T-helper 1 cell treated with Interleukin-12 subunit alpha and Interleukin-12 subunit beta and Interleukin-4 antibody, amounts not matched to agents 30 ng/mL and 1 ng/mL, for 36 hours (primary cell): ENCODE measurements around the gene ADD2. TPM values are rescaled to one million over a fixed set of nuclear protein-coding genes. Genes with fewer than 3 reads are reported as not detected.

Experiments
- intact Hi-C: fragments of 100-400 bp; cut with micrococcal nuclease; formaldehyde crosslinking; loops from one replicate; pipeline ENCODE4 v1.15.1; 2024
- total RNA-seq: library from RNA; stranded (reverse); gene quantifications from 2 replicates; pipeline ENCODE4 v1.2.3, GENCODE V29; 2022

The ADD2 gene
- total RNA-seq, 1 donor from 2014 or later: 15.0 TPM

- intact Hi-C loops: loop anchor here (1.0 to 5.0 kb wide), 3 partner anchors 130 to 481 kb away; partner anchors contain the start of gene TGFA
Measured at GRCh38 chr2:70785137-70785911, 17.3 kb upstream of the ADD2 start.

- intact Hi-C loops: no loop called here
Measured at GRCh38 chr2:70784320-70784719, 16.3 kb upstream of the ADD2 start.

GRCh38 chr2:70779911-70780545 lies 12.0 kb upstream of the ADD2 start:
- intact Hi-C loops: no loop called here

- intact Hi-C loops: no loop called here
Measured at GRCh38 chr2:70779491-70779890, 11.5 kb upstream of the ADD2 start.

- intact Hi-C loops: no loop called here
Measured at GRCh38 chr2:70778676-70779075, 10.7 kb upstream of the ADD2 start.

- intact Hi-C loops: no loop called here
Measured at GRCh38 chr2:70777450-70777849, 9.4 kb upstream of the ADD2 start.

- intact Hi-C loops: no loop called here
Measured at GRCh38 chr2:70776266-70776665, 8.3 kb upstream of the ADD2 start.

- intact Hi-C loops: no loop called here
Measured at GRCh38 chr2:70775141-70775540, 7.1 kb upstream of the ADD2 start.

- intact Hi-C loops: no loop called here
Measured at GRCh38 chr2:70772486-70773155, 4.6 kb upstream of the ADD2 start.

- intact Hi-C loops: no loop called here
Measured at GRCh38 chr2:70771446-70771845, 3.4 kb upstream of the ADD2 start.

GRCh38 chr2:70769450-70769849 lies 1.4 kb upstream of the ADD2 start:
- intact Hi-C loops: loop anchor here (5.0 kb wide), 1 partner anchor 1382 kb away; the partner anchor contains the start of gene GFPT1

GRCh38 chr2:70768590-70769085 lies 638 bp upstream of the ADD2 start:
- intact Hi-C loops: loop anchor here (1.0 to 5.0 kb wide), 2 partner anchors 113 to 1381 kb away; partner anchors contain the start of gene GFPT1

GRCh38 chr2:70767079-70767698 lies 811 bp downstream of the ADD2 start:
- intact Hi-C loops: loop anchor here (1.0 to 5.0 kb wide), 2 partner anchors 463 to 1380 kb away; partner anchors contain the start of gene GFPT1

- intact Hi-C loops: loop anchor here (1.0 to 5.0 kb wide), 2 partner anchors 462 to 1379 kb away; partner anchors contain the start of gene GFPT1
Measured at GRCh38 chr2:70766357-70767078, 1.5 kb downstream of the ADD2 start.

- intact Hi-C loops: loop anchor here (5.0 kb wide), 1 partner anchor 1378 kb away; the partner anchor contains the start of gene GFPT1
Measured at GRCh38 chr2:70765507-70765906, 2.5 kb downstream of the ADD2 start.

- intact Hi-C loops: no loop called here
Measured at GRCh38 chr2:70759446-70759845, 8.6 kb downstream of the ADD2 start.

GRCh38 chr2:70757966-70758365 lies 10.0 kb downstream of the ADD2 start:
- intact Hi-C loops: no loop called here

- intact Hi-C loops: no loop called here
Measured at GRCh38 chr2:70757360-70757759, 10.6 kb downstream of the ADD2 start.

GRCh38 chr2:70756128-70756527 lies 11.9 kb downstream of the ADD2 start:
- intact Hi-C loops: no loop called here

GRCh38 chr2:70753902-70754301 lies 14.1 kb downstream of the ADD2 start:
- intact Hi-C loops: no loop called here

GRCh38 chr2:70753031-70753430 lies 15.0 kb downstream of the ADD2 start:
- intact Hi-C loops: no loop called here
